GM20000 (cell line): ENCODE data around the gene KCNQ1.

Source experiments
- DNase-seq: peaks from one replicate; pipeline ENCODE4 v3.0.0; 2012; ENCODE audit warnings: low spot score
- CTCF ChIP-seq: IDR thresholded peaks from 2 replicates; pipeline ENCODE4 v1.5.1; 2012; ENCODE audit warnings: mild to moderate bottlenecking, control low read depth; ENCODE audit errors: extremely low read depth, missing control alignments

Gene KCNQ1

GRCh38 chr11:2526808-2527381 is 82.1 kb downstream of the KCNQ1 start:
- no peak for TF ChIP-seq CTCF
- DNase-seq: peak; percentile 78

- no peak for TF ChIP-seq CTCF
These were observed 82.9 kb downstream of the KCNQ1 start for GRCh38 chr11:2527621-2528291.

GRCh38 chr11:2528301-2529050 is 83.7 kb downstream of the KCNQ1 start:
- no peak for DNase-seq
- no peak for TF ChIP-seq CTCF

More at GRCh38 chr11:2527621-2528291, 82.9 kb downstream of the KCNQ1 start:
- no peak for DNase-seq

GRCh38 chr11:2529173-2529572 is 84.4 kb downstream of the KCNQ1 start:
- no peak for TF ChIP-seq CTCF
- DNase-seq: no peak

- TF ChIP-seq CTCF: no peak
- DNase-seq: no peak
These were observed 84.8 kb downstream of the KCNQ1 start for GRCh38 chr11:2529636-2530035.

- TF ChIP-seq CTCF: no peak
- no peak for DNase-seq
These were observed 85.5 kb downstream of the KCNQ1 start for GRCh38 chr11:2530131-2530854.

GRCh38 chr11:2530855-2531200 is 86.0 kb downstream of the KCNQ1 start:
- no peak for DNase-seq
- no peak for TF ChIP-seq CTCF
